ENCODE data around the gene SLC22A17.

- TF ChIP-seq CTCF (optimal IDR thresholded peaks at IDR 0.05 in 1 of 3, IDR thresholded peaks at IDR 0.05 in 1 of 3, conservative IDR thresholded peaks at IDR 0.05 in 1 of 3; ENCODE audit: extremely low read depth in 1 of 3, insufficient read depth in 2 of 3, low read length in 3 of 3): no peak
- no peak for TF ChIP-seq EZH2 (IDR thresholded peaks at IDR 0.05; ENCODE audit: low read length)
These were observed 7.8 kb upstream of the SLC22A17 start for GRCh38 chr14:23360496-23360895.
